Measurements from ENCODE around the gene RMC1. TPM values are rescaled to one million over a fixed set of nuclear protein-coding genes. Genes with fewer than 3 reads are reported as not detected.

Gene RMC1
- total and polyA plus RNA-seq, 5 donors from 2014 or later, result 36.8 to 62.1 (median 46.7) TPM

GRCh38 chr18:23536204-23536603 is 32.9 kb downstream of the RMC1 start:
- no peak for DNase-seq
- Histone ChIP-seq H3K27ac (ENCODE audit: insufficient read depth, low read length, poor library complexity, severe bottlenecking) (no peak overlapping the region), H3K4me1 (ENCODE audit: control insufficient read depth, insufficient read depth, low read length, poor library complexity, severe bottlenecking) (no peaks in the 10 kb centered on the region), H3K36me3 (ENCODE audit: control insufficient read depth, insufficient read depth, low read length) (peaks cover 99% of the 10 kb centered on the region), H3K9me3 (ENCODE audit: control insufficient read depth in 2 of 2, low read length in 2 of 2) (no peaks in the 10 kb centered on the region), H3K27me3 (ENCODE audit: control insufficient read depth, insufficient read depth, low read length) (no peaks in the 10 kb centered on the region), H3K4me3 (ENCODE audit: low read depth, low read length) (no peak overlapping the region)
- Mint-ChIP-seq H3K36me3 (peaks cover 55% of the 10 kb centered on the region), H3K27me3 (no peaks in the 10 kb centered on the region), H3K4me3 (no peak overlapping the region), H3K4me1 (peaks cover 8 to 15% (median 9%) of the 10 kb centered on the region in 4 donors), H3K27ac (peak overlapping the region in 2 of 3 donors; percentile 44 to 59), H3K9me3 (no peaks in the 10 kb centered on the region)
- ATAC-seq (ENCODE audit: low read depth in 2 of 2), result no peak

- Histone ChIP-seq H3K27me3 (ENCODE audit: control insufficient read depth, insufficient read depth, low read length) (no peaks in the 10 kb centered on the region), H3K27ac (ENCODE audit: insufficient read depth, low read length, poor library complexity, severe bottlenecking) (no peak overlapping the region), H3K4me3 (ENCODE audit: low read depth, low read length) (no peak overlapping the region), H3K36me3 (ENCODE audit: control insufficient read depth, insufficient read depth, low read length) (peaks cover 99% of the 10 kb centered on the region), H3K4me1 (ENCODE audit: control insufficient read depth, insufficient read depth, low read length, poor library complexity, severe bottlenecking) (no peaks in the 10 kb centered on the region), H3K9me3 (ENCODE audit: control insufficient read depth in 2 of 2, low read length in 2 of 2) (no peaks in the 10 kb centered on the region)
- Mint-ChIP-seq H3K4me3 (no peak overlapping the region), H3K27me3 (no peaks in the 10 kb centered on the region), H3K9me3 (no peaks in the 10 kb centered on the region), H3K27ac (peak overlapping the region in 2 of 3 donors; percentile 49 to 69), H3K36me3 (peaks cover 49% of the 10 kb centered on the region), H3K4me1 (peaks cover 9 to 21% (median 10%) of the 10 kb centered on the region in 4 donors)
- DNase-seq (no peak), ATAC-seq (ENCODE audit: low read depth in 2 of 2) (no peak)
Observed at GRCh38 chr18:23537274-23537673, 34.0 kb downstream of the RMC1 start.

GRCh38 chr18:23538001-23538400 is 34.7 kb downstream of the RMC1 start:
- DNase-seq, result no peak
- H3K36me3 Mint-ChIP-seq, result peaks cover 47% of the 10 kb centered on the region

GRCh38 chr18:23538870-23539269 is 35.6 kb downstream of the RMC1 start:
- ATAC-seq (ENCODE audit: low read depth in 2 of 2), result no peak
- Histone ChIP-seq H3K36me3 (ENCODE audit: control insufficient read depth, insufficient read depth, low read length) (peaks cover 99% of the 10 kb centered on the region), H3K27ac (ENCODE audit: insufficient read depth, low read length, poor library complexity, severe bottlenecking) (no peak overlapping the region), H3K4me3 (ENCODE audit: low read depth, low read length) (no peak overlapping the region), H3K27me3 (ENCODE audit: control insufficient read depth, insufficient read depth, low read length) (no peaks in the 10 kb centered on the region), H3K4me1 (ENCODE audit: control insufficient read depth, insufficient read depth, low read length, poor library complexity, severe bottlenecking) (no peaks in the 10 kb centered on the region), H3K9me3 (ENCODE audit: control insufficient read depth in 2 of 2, low read length in 2 of 2) (no peaks in the 10 kb centered on the region)
- no peak for DNase-seq
- Mint-ChIP-seq H3K27ac (peak overlapping the region in 2 of 3 donors; percentile 41 to 66), H3K4me3 (no peak overlapping the region), H3K36me3 (peaks cover 48% of the 10 kb centered on the region), H3K27me3 (no peaks in the 10 kb centered on the region), H3K9me3 (no peaks in the 10 kb centered on the region), H3K4me1 (peaks cover 9 to 23% (median 11%) of the 10 kb centered on the region in 4 donors)

More at GRCh38 chr18:23538001-23538400, 34.7 kb downstream of the RMC1 start:
- Mint-ChIP-seq H3K4me1 (peaks cover 9 to 23% (median 11%) of the 10 kb centered on the region in 4 donors), H3K9me3 (no peaks in the 10 kb centered on the region), H3K27ac (peak overlapping the region in 1 of 3 donors; percentile 49), H3K27me3 (no peaks in the 10 kb centered on the region), H3K4me3 (no peak overlapping the region)
- H3K4me3 ChIP-seq (ENCODE audit: low read depth, low read length), result no peak overlapping the region
- H3K36me3 ChIP-seq (ENCODE audit: control insufficient read depth, insufficient read depth, low read length), result peaks cover 99% of the 10 kb centered on the region
- no peak overlapping the region for H3K27ac ChIP-seq (ENCODE audit: insufficient read depth, low read length, poor library complexity, severe bottlenecking)
- H3K27me3 ChIP-seq (ENCODE audit: control insufficient read depth, insufficient read depth, low read length), result no peaks in the 10 kb centered on the region
- H3K9me3 ChIP-seq (ENCODE audit: control insufficient read depth in 2 of 2, low read length in 2 of 2), result no peaks in the 10 kb centered on the region
- ATAC-seq (ENCODE audit: low read depth in 2 of 2), result no peak
- H3K4me1 ChIP-seq (ENCODE audit: control insufficient read depth, insufficient read depth, low read length, poor library complexity, severe bottlenecking), result no peaks in the 10 kb centered on the region

- Mint-ChIP-seq H3K4me3 (no peak overlapping the region), H3K4me1 (peaks cover 9 to 23% (median 11%) of the 10 kb centered on the region in 4 donors), H3K27ac (peak overlapping the region in 1 of 3 donors; percentile 51), H3K9me3 (no peaks in the 10 kb centered on the region), H3K27me3 (no peaks in the 10 kb centered on the region), H3K36me3 (peaks cover 50% of the 10 kb centered on the region)
- H3K27me3 ChIP-seq (ENCODE audit: control insufficient read depth, insufficient read depth, low read length), result no peaks in the 10 kb centered on the region
- H3K36me3 ChIP-seq (ENCODE audit: control insufficient read depth, insufficient read depth, low read length), result peaks cover 99% of the 10 kb centered on the region
- no peak overlapping the region for H3K4me3 ChIP-seq (ENCODE audit: low read depth, low read length)
- H3K4me1 ChIP-seq (ENCODE audit: control insufficient read depth, insufficient read depth, low read length, poor library complexity, severe bottlenecking), result no peaks in the 10 kb centered on the region
- no peak overlapping the region for H3K27ac ChIP-seq (ENCODE audit: insufficient read depth, low read length, poor library complexity, severe bottlenecking)
- DNase-seq (no peak), ATAC-seq (ENCODE audit: low read depth in 2 of 2) (no peak)
- H3K9me3 ChIP-seq (ENCODE audit: control insufficient read depth in 2 of 2, low read length in 2 of 2), result no peaks in the 10 kb centered on the region
Observed at GRCh38 chr18:23539296-23539695, 36.0 kb downstream of the RMC1 start.

GRCh38 chr18:23539911-23540525 is 36.7 kb downstream of the RMC1 start:
- peaks cover 57% of the 10 kb centered on the region for H3K36me3 Mint-ChIP-seq
- no peaks in the 10 kb centered on the region for H3K27me3 Mint-ChIP-seq
- peak overlapping the region in 1 of 4 donors; percentile 41 for H3K4me3 Mint-ChIP-seq
- H3K4me1 Mint-ChIP-seq, result peaks cover 9 to 23% (median 14%) of the 10 kb centered on the region in 4 donors
- no peaks in the 10 kb centered on the region for H3K9me3 Mint-ChIP-seq
- peaks cover 99% of the 10 kb centered on the region for H3K36me3 ChIP-seq (ENCODE audit: control insufficient read depth, insufficient read depth, low read length)
- no peak for DNase-seq
- H3K4me3 ChIP-seq (ENCODE audit: low read depth, low read length), result no peak overlapping the region
- no peak for ATAC-seq (ENCODE audit: low read depth in 2 of 2)
- no peak overlapping the region for H3K27ac ChIP-seq (ENCODE audit: insufficient read depth, low read length, poor library complexity, severe bottlenecking)
- no peaks in the 10 kb centered on the region for H3K4me1 ChIP-seq (ENCODE audit: control insufficient read depth, insufficient read depth, low read length, poor library complexity, severe bottlenecking)
- H3K27me3 ChIP-seq (ENCODE audit: control insufficient read depth, insufficient read depth, low read length), result no peaks in the 10 kb centered on the region
- H3K9me3 ChIP-seq (ENCODE audit: control insufficient read depth in 2 of 2, low read length in 2 of 2), result no peaks in the 10 kb centered on the region
- peak overlapping the region in 2 of 3 donors; percentile 67 to 75 for H3K27ac Mint-ChIP-seq

- peak; percentile 54 to 60 for ATAC-seq (ENCODE audit: low read depth in 2 of 2)
- H3K27ac ChIP-seq (ENCODE audit: insufficient read depth, low read length, poor library complexity, severe bottlenecking), result no peak overlapping the region
- peak overlapping the region in 2 of 4 donors; percentile 18 to 37 for H3K4me3 Mint-ChIP-seq
- H3K4me1 ChIP-seq (ENCODE audit: control insufficient read depth, insufficient read depth, low read length, poor library complexity, severe bottlenecking), result no peaks in the 10 kb centered on the region
- DNase-seq, result peak in 1 of 3 donors; percentile 72
- peak overlapping the region; percentile 30 for H3K4me3 ChIP-seq (ENCODE audit: low read depth, low read length)
- peaks cover 9 to 23% (median 14%) of the 10 kb centered on the region in 4 donors for H3K4me1 Mint-ChIP-seq
- H3K27me3 Mint-ChIP-seq, result no peaks in the 10 kb centered on the region
- peaks cover 92% of the 10 kb centered on the region for H3K36me3 ChIP-seq (ENCODE audit: control insufficient read depth, insufficient read depth, low read length)
- H3K9me3 ChIP-seq (ENCODE audit: control insufficient read depth in 2 of 2, low read length in 2 of 2), result no peaks in the 10 kb centered on the region
- peak overlapping the region; percentile 59 to 90 (median 66) for H3K27ac Mint-ChIP-seq
- no peaks in the 10 kb centered on the region for H3K27me3 ChIP-seq (ENCODE audit: control insufficient read depth, insufficient read depth, low read length)
- peaks cover 50% of the 10 kb centered on the region for H3K36me3 Mint-ChIP-seq
- H3K9me3 Mint-ChIP-seq, result no peaks in the 10 kb centered on the region
Observed at GRCh38 chr18:23540867-23541266, 37.6 kb downstream of the RMC1 start.
